Transverse colon (tissue), 4 donors: Measurements from ENCODE around the gene HMG20B. TPM values are rescaled to one million over a fixed set of nuclear protein-coding genes. Genes with fewer than 3 reads are reported as not detected.

Experiments
- DNase-seq: peaks from one replicate; pipeline ENCODE4 v3.0.0-alpha.2; 2019
- H3K27ac ChIP-seq, 4 donors: fragments of 200-600 bp; sonication (generic); 2 replicates each; pipeline ENCODE4 v1.5.1; 2016 to 2018; ENCODE audit warnings: inconsistent platforms in 4 of 4
- H3K27me3 ChIP-seq: fragments of 200-600 bp; sonication (generic); 2 replicates; pipeline ENCODE4 v1.5.1; 2017; ENCODE audit warnings: inconsistent platforms
- H3K36me3 ChIP-seq, 4 donors: fragments of 200-600 bp; sonication (generic); 2 replicates each; pipeline ENCODE4 v1.5.1; 2017 to 2019; ENCODE audit warnings: inconsistent platforms in 4 of 4
- H3K4me1 ChIP-seq, 4 donors: fragments of 200-600 bp; sonication (generic); 2 replicates each; pipeline ENCODE4 v1.5.1; 2017 to 2020; ENCODE audit warnings: inconsistent platforms in 4 of 4
- H3K4me3 ChIP-seq, 4 donors: fragments of 200-600 bp; sonication (generic); 1 replicate in 1 of 4; 2 replicates in 3 of 4; pipeline versions ENCODE4 v1.5.1 to v1.6.1; 2017 to 2019; ENCODE audit warnings: inconsistent platforms in 4 of 4
- H3K9me3 ChIP-seq, 2 donors: fragments of 200-600 bp; sonication (generic); 2 replicates each; pipeline ENCODE4 v1.5.1; 2017 to 2019; ENCODE audit warnings: inconsistent platforms in 2 of 2
- EP300 ChIP-seq: sonication (generic); formaldehyde crosslinking; IDR thresholded peaks from one replicate; pipeline ENCODE4 v1.6.1; 2017; ENCODE audit warnings: antibody characterized with exemption, low read depth
- POLR2A ChIP-seq: fragments of 450-650 bp; IDR thresholded peaks from one replicate; pipeline ENCODE4 v1.6.1; 2016; ENCODE audit warnings: antibody characterized with exemption, mild to moderate bottlenecking, moderate library complexity
- POLR2AphosphoS5 ChIP-seq, 3 donors: sonication (generic); formaldehyde crosslinking; IDR thresholded peaks; one replicate each; pipeline ENCODE4 v1.6.1; 2016; ENCODE audit warnings: antibody characterized with exemption in 3 of 3
- WGBS, 2 donors: methylation state at CpG; one replicate each; pipeline ENCODE4 v1.1.5; 2018; ENCODE audit warnings: low coverage in 1 of 2; 5-methylcytosine and 5-hydroxymethylcytosine counted together
- in situ Hi-C, 4 donors: fragments of 200-750 bp; cut with MboI; loops; one replicate each; pipeline versions ENCODE4 v1.15.0 to v1.15.1; 2017; ENCODE audit warnings: low sequenced_read_pairs in 3 of 4, low pct_ligation_motif_present in 1 of 4, low pct_unique_long_range_greater_than_20kb in 1 of 4
- intact Hi-C: fragments of 100-400 bp; cut with DNase I; formaldehyde crosslinking; loops from one replicate; pipeline ENCODE4 v1.15.1; 2023; ENCODE audit warnings: low total_unique reads
- total RNA-seq, 4 donors: library from RNA; depleted of rRNA; stranded (reverse); fragments of >200 nt; gene quantifications; one replicate each; pipeline ENCODE4 v1.1.0, GENCODE V29; 2016
- TF ChIP-seq, protein P1 (sequence below), 5 experiments: fragments of 200-600 bp in 3 of 5; fragments of 450-650 bp in 2 of 5; sonication (generic) in 3 of 5; IDR thresholded peaks; 1 replicate in 2 of 5; 2 replicates in 3 of 5; pipeline ENCODE4 v1.5.1; 2016 to 2017; ENCODE audit warnings: antibody characterized with exemption in 5 of 5, inconsistent platforms in 3 of 5, mild to moderate bottlenecking in 2 of 5, moderate library complexity in 1 of 5

HMG20B gene
- total RNA-seq, 4 donors from 2014 or later = 88.9 to 555 (median 130) TPM

DNA sequence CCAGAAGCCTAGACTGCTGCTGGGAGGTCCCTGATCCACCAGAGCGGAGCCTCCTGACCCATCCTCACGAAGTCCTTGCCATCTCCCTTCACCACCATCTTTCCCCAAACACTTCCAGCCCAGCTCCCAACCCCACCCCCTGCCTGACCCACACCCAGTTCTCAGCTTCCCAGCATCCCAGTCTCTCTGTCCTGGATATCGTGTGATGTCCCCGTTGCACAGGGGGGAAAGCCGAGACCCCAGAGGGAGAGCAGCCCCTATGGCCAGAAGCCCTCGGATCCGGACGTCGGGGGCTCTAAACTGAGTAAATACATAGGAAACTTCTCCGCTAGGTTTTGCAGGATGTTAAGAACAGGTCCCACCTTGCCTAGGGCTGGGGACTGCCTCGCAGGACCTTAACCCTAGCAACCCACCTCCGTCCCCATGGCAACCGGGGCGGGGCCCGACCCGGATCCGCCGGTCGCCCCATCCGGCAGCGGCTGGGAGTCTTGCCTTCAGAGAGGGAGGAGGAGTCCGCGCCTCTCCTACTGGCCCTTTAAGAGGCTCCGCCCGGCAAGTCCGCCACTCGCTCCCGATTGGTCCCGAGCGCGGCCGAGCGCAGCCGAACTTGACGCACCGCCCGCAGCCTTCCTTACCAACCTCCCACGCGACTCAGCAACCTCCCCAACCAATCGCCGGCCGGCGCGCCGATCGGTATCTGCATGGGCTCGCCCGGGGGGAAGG is 451 bp upstream of the HMG20B start:
- peak; percentile 100 for DNase-seq
- Histone ChIP-seq H3K4me3 (peak overlapping the region; percentile 7 to 80 (median 77)), H3K36me3 (no peaks in the 10 kb centered on the region), H3K9me3 (no peaks in the 10 kb centered on the region), H3K4me1 (peaks cover 14 to 55% (median 48%) of the 10 kb centered on the region in 4 donors), H3K27ac (peak overlapping the region; percentile 61 to 92 (median 88)), H3K27me3 (no peaks in the 10 kb centered on the region)
- in situ Hi-C loops (no loop called here), intact Hi-C loops (no loop called here)
- TF ChIP-seq, protein P1, sequence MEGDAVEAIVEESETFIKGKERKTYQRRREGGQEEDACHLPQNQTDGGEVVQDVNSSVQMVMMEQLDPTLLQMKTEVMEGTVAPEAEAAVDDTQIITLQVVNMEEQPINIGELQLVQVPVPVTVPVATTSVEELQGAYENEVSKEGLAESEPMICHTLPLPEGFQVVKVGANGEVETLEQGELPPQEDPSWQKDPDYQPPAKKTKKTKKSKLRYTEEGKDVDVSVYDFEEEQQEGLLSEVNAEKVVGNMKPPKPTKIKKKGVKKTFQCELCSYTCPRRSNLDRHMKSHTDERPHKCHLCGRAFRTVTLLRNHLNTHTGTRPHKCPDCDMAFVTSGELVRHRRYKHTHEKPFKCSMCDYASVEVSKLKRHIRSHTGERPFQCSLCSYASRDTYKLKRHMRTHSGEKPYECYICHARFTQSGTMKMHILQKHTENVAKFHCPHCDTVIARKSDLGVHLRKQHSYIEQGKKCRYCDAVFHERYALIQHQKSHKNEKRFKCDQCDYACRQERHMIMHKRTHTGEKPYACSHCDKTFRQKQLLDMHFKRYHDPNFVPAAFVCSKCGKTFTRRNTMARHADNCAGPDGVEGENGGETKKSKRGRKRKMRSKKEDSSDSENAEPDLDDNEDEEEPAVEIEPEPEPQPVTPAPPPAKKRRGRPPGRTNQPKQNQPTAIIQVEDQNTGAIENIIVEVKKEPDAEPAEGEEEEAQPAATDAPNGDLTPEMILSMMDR (IDR thresholded peaks at IDR 0.05) = no peak
- no peak for TF ChIP-seq POLR2A
- no peak for TF ChIP-seq EP300
- no peak for TF ChIP-seq POLR2AphosphoS5 (IDR thresholded peaks at IDR 0.05)
- WGBS, 2 donors = 2% methylated on average over 48 of the region's 48 CpGs; no CpG with 5 or more reads in 1 of the 2 donors

DNA sequence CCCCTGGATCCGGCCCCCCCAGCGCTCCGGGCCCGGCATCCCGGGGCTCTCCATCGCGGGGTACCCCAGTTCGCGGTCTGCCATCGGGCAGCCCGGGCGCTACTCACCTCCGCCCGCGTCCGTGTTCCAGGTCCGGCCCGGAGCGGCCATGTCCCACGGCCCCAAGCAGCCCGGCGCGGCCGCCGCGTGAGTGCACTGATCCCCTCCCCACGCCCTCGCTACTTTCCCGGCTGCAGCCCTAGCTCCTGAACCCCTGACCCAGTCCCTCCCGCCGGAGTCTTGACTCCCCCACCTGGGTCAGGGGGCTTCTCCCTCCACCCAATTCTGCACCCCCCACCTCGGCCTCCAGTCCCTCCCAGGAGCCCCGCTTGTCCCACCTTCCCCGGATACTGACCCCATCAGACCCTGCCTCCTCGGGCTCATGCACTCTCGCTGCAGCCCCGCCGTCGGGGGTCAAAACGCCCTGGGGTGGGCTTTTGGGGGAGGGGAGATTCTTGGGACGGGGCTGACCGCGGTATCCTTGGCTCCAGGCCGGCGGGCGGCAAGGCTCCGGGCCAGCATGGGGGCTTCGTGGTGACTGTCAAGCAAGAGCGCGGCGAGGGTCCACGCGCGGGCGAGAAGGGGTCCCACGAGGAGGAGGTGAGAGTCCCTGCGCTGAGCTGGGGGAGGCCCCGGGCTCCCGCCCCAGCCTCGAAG is 566 bp downstream of the HMG20B start:
- in situ Hi-C loops (no loop called here), intact Hi-C loops (no loop called here)
- H3K36me3 ChIP-seq = no peaks in the 10 kb centered on the region
- no peak for DNase-seq
- peak overlapping the region; percentile 74 to 85 (median 80) for H3K4me3 ChIP-seq
- H3K9me3 ChIP-seq = no peaks in the 10 kb centered on the region
- TF ChIP-seq POLR2AphosphoS5 (IDR thresholded peaks at IDR 0.05) = no peak
- no peak for TF ChIP-seq POLR2A
- TF ChIP-seq, protein P1 (IDR thresholded peaks at IDR 0.05) = no peak
- no peak for TF ChIP-seq EP300
- peaks cover 14 to 65% (median 56%) of the 10 kb centered on the region in 4 donors for H3K4me1 ChIP-seq
- H3K27me3 ChIP-seq = no peaks in the 10 kb centered on the region
- WGBS, 2 donors = 1% methylated on average over 42 of the region's 60 CpGs; no CpG with 5 or more reads in 1 of the 2 donors
- H3K27ac ChIP-seq = peak overlapping the region; percentile 85 to 92 (median 90)

DNA sequence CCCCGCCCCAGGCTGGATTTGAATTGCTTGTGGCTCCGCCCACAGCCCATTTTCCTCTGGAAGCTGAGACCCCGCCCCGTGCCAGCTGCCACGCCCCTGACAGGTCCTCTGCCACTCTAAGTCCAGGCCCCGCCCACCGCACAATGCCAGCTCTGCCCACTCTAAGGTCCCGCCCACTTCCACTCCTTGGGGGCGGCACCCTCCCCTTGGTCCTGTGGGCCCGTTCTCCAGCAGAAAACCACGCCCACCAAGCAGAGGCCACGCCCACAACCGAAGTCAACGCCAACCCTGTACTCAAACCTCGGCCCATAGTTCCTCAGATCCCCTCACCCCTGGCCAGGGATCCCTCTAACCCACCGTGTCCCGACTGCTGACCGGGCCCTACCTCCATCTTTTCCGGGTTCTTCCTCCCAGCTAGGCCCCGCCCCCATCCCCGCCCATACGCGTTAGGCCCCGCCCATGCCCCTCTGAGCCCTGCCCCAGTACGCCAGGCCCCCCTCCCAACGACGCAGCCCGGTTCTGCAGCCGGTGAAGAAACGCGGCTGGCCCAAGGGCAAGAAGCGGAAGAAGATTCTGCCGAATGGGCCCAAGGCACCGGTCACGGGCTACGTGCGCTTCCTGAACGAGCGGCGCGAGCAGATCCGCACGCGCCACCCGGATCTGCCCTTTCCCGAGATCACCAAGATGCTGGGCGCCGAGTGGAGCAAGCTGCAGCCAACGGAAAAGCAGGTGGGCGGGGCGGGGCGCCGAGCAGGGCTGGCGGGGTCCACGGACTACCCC is 1.3 kb downstream of the HMG20B start:
- Histone ChIP-seq H3K4me1 (peaks cover 14 to 65% (median 56%) of the 10 kb centered on the region in 4 donors), H3K27ac (peak overlapping the region; percentile 85 to 92 (median 90)), H3K27me3 (no peaks in the 10 kb centered on the region), H3K4me3 (peak overlapping the region; percentile 74 to 85 (median 80)), H3K36me3 (no peaks in the 10 kb centered on the region), H3K9me3 (no peaks in the 10 kb centered on the region)
- TF ChIP-seq POLR2A = no peak
- TF ChIP-seq EP300 = no peak
- TF ChIP-seq POLR2AphosphoS5 (IDR thresholded peaks at IDR 0.05) = no peak
- TF ChIP-seq, protein P1 (IDR thresholded peaks at IDR 0.05) = no peak
- DNase-seq = peak; percentile 96
- 63% methylated on average over 51 of the region's 55 CpGs; no CpG with 5 or more reads in 1 of the 2 donors for WGBS, 2 donors
- intact Hi-C loops (no loop called here), in situ Hi-C loops (no loop called here)

DNA sequence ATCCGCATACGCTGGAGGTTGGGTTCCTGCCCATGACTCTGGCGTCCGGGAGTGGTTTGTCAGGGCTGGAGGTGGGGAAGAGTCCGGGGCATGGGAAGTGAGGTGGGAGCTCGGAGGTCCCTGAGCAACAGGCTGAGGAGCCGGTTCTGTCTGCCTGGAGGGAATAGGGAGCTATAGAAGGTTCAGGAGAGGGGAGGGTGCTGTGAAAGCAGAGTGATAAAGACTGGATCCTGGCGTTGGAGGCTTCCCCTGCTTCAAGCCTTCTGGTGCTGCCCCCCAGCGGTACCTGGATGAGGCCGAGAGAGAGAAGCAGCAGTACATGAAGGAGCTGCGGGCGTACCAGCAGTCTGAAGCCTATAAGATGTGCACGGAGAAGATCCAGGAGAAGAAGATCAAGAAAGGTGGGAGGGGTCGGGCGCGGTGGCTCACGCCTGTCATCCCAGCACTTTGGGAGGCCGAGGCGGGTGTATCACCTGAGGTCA is 2.6 kb downstream of the HMG20B start:
- Histone ChIP-seq H3K4me1 (peaks cover 14 to 64% (median 53%) of the 10 kb centered on the region in 4 donors), H3K27me3 (no peaks in the 10 kb centered on the region), H3K27ac (no peak overlapping the region), H3K4me3 (no peak overlapping the region), H3K36me3 (no peaks in the 10 kb centered on the region), H3K9me3 (no peaks in the 10 kb centered on the region)
- in situ Hi-C loops = no loop called here
- TF ChIP-seq POLR2A = no peak
- no peak for TF ChIP-seq POLR2AphosphoS5 (IDR thresholded peaks at IDR 0.05)
- no peak for TF ChIP-seq EP300
- DNase-seq = no peak
- WGBS, 2 donors = 86 to 92% methylated on average over 13 to 19 of the region's 19 CpGs
- intact Hi-C loops = no loop called here
